GM18511 (cell line): ENCODE measurements around the gene STARD13.

Experiments
- ATAC-seq: cut with Tn5 transposase; IDR thresholded peaks from one replicate; pipeline ENCODE4 v1.9.1; 2021; ENCODE audit warnings: mild to moderate bottlenecking, moderate library complexity; ENCODE audit not compliant: unreplicated experiment

Gene STARD13, protein sequence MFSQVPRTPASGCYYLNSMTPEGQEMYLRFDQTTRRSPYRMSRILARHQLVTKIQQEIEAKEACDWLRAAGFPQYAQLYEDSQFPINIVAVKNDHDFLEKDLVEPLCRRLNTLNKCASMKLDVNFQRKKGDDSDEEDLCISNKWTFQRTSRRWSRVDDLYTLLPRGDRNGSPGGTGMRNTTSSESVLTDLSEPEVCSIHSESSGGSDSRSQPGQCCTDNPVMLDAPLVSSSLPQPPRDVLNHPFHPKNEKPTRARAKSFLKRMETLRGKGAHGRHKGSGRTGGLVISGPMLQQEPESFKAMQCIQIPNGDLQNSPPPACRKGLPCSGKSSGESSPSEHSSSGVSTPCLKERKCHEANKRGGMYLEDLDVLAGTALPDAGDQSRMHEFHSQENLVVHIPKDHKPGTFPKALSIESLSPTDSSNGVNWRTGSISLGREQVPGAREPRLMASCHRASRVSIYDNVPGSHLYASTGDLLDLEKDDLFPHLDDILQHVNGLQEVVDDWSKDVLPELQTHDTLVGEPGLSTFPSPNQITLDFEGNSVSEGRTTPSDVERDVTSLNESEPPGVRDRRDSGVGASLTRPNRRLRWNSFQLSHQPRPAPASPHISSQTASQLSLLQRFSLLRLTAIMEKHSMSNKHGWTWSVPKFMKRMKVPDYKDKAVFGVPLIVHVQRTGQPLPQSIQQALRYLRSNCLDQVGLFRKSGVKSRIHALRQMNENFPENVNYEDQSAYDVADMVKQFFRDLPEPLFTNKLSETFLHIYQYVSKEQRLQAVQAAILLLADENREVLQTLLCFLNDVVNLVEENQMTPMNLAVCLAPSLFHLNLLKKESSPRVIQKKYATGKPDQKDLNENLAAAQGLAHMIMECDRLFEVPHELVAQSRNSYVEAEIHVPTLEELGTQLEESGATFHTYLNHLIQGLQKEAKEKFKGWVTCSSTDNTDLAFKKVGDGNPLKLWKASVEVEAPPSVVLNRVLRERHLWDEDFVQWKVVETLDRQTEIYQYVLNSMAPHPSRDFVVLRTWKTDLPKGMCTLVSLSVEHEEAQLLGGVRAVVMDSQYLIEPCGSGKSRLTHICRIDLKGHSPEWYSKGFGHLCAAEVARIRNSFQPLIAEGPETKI

DNA sequence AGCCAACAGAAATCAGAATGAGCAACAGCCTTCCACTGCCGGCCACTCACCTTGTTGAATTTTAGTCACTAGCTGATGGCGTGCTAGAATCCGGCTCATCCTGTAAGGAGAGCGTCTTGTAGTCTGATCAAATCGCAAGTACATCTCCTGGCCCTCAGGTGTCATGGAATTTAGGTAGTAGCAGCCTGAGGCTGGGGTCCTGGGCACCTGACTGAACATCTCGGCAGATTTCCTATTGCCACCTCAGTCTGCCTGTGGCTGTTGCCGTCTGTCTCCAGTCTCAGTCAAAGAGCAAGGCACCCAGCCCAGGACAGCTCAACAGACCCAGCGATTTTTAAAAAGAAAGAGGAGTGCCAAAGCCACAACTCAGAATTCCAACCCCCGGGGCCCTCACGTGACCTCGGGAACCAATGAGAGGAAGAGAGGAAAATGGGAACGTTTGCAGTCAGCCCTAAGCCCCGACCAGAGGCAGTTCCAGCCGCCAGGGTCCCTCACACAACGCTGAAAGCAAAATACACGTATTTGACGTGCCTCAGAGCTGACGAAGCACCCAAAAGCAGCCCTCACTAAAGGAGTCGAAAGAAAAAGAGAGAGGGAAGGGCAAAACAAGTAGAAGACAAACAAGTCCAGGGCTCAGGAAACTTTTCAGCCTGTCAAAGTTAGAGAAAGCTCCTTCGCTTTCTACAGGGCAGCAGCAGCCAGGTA, at the start of gene STARD13:
Gene STARD13, minus strand, starts transcription at position 336 of the 705 bp plus-strand sequence. Its CDS starts 117 bp downstream, at position 219.
- peak; percentile 84 for ATAC-seq

DNA sequence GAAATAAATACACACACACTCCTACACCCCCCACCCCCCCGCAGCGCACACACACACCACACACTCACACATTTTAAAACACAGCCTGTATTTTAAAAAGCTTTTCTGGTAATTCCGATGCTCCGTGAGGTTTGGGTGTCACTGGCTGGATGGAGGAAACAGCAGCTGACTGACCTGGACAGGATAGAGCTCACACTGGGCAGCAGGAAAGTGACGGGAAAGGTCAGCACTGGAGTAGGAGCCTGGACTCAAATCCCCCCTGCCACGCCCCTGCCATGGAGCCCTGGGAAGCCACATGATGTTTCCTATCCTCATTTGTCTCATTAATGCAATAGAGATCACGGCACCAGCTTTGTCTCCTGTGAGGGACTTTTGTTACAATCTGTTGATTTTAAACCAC, 49.3 kb upstream of the STARD13 start:
- no peak for ATAC-seq

DNA sequence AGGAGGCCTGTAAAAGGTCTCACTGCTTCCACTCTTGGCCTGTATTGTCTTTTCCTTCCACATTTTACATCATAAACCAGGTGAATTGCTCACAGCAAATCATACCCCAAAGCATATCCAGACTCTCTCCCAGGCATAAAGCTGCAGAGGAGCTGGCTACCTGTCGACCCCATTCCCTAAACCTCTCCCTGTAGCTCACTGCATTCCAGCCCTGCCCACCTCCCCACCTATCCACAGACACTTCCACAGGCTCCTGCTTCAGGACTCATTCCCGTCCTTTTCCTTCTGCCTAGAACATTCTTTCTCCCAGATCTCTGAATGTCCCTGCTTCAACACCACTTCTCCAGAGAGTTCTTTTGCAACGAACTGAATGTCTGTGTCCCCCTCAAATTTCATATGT, 46.4 kb upstream of the STARD13 start:
- ATAC-seq: no peak

DNA sequence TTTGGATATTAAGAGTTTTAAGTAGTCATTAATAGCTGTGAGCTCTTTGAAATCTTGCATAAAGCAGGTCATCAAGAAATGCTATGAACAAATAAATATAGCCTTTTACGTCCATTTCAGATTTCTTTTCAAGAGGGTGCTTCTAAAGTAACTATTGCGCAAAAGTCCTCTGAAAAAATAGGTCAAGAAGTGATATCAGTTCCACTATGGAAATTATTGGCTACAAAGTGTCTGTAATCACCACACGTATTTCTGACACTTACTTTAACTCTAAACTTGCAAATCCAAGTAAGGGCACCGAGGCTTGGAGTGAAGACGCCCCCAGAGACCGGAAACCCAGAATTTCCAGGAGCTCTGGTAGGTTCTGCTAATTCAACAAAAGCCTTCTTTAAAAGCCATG, 44.9 kb upstream of the STARD13 start:
- no peak for ATAC-seq

DNA sequence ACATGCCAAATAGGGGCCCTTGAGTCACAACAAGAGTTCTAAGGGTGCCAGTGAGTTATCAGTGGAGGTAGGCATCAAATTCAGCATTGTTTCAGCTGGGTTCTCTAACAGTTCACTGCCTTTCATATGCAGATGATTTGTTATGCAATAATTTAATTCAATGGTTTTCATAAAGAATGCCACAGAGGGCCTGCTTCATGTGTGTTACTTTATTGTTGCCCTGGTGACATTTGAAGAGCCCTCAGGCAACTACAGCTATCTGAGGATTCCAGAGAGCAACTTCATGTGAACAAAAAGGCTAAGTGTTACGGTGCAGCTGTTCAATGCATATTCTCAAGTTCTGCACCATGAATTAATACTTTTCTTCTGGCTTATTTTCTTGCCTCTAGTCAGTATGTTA, 43.1 kb upstream of the STARD13 start:
- no peak for ATAC-seq

GRCh38 chr13:33326723-33327122, 41.2 kb upstream of the STARD13 start:
- ATAC-seq: no peak

DNA sequence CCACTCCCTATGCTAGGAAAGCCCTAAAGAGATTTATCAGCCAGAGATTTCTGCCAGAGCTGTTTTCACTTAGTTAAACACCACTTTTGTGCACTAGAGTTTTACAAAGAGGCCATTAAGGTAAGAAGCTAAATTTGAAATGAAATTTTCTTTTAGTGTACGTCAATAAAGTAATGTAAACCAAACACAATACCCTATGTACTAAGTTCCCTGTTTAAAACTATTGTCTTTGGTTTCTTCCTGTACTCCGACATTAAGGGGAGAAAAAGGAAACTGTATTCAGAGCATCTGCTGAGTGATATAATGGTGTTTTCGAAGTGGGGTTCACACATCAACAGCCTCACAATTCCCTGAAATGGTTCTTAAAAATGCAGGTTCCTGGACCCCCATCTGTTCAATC, 40.7 kb upstream of the STARD13 start:
- ATAC-seq: no peak

DNA sequence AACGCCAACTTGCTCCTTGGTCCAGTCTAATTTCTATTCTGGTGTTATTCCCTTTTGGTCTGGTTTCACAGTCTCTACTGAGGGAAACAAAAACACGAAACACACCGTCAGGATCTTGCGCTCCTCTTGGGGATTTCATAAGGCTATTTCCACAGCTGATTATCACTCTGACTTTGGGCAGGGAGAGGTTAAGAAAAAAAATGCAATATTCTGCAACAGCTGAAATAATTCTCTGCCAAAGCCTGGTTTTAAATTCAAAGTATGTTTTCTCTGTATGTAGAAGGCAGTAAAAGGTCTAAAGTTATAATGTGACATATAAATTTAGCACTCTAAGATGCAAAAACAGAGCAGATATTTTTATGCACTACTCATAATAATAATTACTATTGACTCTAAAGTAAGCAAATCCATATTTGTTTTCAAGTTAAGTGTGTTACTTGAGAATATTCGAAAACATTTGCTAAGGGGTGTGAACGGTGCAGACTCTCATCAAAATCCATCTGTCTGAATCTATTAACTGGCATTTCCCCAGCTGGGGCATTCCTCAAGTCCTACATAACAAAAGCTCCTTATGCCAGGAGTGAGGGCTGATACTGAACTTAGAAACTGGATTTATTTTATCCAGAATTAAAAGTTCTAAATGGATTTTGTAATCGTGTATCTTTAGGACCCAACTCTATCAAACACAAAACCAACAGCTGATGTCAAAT, 38.4 kb upstream of the STARD13 start:
- ATAC-seq: no peak

DNA sequence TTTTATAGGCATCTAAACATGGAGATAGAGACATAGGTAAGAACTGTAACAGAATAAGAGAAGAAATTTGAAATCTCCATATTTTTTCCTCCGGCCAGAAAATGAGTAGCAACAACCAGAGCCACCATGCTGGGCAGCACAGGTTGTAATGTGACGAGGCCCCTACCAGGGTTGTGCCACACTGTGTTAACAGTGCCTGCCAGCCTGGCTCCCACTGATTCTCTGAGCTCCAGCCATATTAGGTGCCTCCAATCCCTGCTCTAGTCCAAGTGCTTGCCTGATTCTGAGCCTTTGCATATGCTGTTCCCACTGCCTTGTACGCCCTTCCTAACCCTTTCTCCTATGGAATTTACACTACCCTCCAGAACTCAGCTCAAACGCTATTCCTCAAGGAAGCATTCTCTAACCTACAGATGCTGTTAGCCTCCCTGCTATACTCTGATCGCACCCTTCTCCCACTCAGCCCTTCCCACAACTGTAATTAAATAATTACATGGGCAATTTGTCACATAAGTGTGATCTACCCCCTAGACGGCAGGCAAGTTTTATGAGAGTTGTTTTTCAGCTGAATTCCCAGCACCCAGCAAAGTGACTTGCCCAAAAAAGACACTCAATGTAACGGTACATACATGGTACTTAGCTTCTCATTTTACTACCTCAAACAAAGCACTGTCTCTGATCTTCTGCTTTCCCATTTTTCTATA, 37.6 kb upstream of the STARD13 start:
- ATAC-seq: no peak

DNA sequence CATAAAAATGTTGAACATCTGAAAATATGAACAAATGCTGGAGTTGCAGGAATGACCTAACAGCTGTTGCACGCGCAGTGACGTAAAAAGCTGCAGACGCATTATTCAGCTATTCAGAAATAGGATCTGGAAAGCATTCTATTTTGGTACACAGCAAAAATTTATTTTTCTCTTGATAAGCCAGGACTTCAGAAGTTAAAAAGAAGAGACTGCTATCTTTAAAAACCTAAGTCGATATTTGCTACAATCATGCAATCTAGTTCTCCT, 36.9 kb upstream of the STARD13 start:
- ATAC-seq: no peak

DNA sequence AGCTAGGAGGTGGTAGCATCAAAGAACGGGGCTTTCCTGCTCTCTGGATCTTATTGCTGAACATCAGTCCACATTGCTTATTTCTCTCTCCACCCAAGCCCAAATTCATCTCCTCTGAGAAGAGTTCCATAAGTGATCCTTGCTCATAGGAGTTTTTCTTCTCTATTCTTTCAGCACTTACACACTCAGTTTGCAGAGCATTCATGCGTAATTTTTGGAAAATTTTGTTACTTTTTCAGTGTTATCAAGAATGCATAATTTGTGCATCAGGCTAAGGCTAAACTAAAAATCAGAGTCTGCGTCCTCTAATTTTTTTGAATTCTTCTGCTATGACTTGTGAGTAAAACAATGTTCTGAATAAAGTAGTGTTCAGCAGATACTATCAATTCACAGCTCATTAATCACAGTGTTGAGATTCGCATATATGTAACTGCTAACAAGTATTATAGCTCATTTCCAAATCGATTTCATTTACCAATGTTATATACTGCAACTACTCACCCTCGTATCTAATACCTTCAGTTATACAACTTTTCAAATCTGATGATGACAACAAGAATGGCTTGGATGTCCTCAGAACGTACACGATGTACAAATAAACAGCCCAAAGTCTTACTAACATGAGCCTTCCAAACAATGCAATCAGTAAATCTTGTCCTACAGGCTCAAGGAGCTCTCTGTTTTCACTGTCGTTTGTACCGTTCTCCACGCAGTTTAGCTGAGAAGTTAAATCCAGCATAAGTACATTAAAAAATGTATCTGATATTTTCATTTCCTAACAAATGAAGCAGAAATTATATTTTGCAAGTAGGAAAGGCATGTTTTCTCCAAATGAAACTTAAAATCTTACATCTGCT, 36.4 kb upstream of the STARD13 start:
- ATAC-seq: no peak

DNA sequence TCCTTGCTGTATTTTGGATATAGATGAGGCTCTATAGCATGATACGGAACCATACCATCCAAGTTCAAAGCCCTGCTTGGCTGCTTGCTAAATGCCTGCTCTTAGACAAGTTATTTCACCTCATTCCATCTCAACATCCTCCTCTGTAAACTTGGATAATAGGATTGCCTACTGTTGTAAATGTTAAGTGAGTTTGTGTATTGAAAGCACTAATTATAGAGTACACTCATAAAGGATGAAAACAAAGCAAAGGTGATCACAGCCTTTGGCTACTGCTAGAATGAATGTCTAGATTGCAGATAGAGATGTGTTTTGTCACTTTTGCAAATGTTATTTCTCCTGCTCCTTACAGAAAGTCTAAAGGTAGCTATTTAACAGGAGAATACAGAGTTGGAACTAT, 34.3 kb upstream of the STARD13 start:
- no peak for ATAC-seq

DNA sequence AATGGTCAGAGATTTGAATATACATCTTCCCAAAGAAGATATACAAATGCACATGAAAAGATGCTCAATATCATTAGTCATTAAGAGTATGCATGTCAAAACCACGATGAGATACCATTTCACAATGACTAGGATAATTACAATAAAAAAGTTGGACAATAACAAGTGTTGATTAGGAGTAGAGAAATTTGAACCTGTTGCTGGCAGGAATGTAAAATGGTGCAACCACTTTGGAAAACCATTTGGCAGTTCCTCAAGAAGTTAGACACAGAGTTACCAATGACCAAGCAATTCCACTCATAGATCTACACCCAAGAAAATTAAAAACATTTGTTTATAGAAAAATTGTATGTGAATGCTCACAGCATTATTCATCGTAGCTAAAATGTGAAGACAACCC, 33.2 kb upstream of the STARD13 start:
- ATAC-seq: no peak

GRCh38 chr13:33318037-33318436, 32.5 kb upstream of the STARD13 start:
- no peak for ATAC-seq

DNA sequence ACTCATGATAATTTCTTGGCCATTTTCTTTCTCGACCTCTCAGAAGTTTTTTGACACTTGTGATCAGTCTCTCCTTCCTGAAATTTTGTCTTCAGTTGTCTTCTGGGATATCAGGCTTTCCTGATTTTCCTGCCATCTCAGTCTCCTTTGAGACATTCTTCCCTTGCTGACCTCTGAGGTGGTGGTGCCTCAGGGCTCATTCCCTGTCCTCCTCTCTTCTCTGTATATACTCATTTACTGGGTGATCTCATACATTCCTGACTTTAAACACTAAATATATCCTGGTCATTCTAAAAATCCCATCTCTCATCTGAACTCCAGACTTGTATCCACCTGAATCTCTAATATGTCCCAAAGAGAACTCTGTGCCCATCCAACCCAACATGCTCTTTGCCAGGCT, 31.3 kb upstream of the STARD13 start:
- no peak for ATAC-seq

DNA sequence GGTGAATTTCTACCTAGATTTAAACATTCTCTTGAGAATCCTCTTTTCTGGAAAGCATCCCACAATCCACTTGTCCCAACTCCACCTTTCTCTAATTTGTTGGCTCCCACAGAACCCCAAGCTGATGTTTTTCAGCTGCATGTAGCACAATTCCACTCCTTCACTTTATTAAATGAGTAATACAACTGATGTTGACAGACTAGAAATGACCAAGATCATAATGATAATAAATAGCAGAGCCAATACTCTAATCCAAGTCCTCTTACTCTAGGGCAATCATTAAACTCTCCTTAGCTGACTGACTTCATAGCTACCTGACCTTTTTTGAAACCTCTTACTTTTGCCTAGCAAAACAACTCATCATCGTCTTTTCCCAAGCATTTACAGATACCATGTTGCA, 27.9 kb upstream of the STARD13 start:
- no peak for ATAC-seq

DNA sequence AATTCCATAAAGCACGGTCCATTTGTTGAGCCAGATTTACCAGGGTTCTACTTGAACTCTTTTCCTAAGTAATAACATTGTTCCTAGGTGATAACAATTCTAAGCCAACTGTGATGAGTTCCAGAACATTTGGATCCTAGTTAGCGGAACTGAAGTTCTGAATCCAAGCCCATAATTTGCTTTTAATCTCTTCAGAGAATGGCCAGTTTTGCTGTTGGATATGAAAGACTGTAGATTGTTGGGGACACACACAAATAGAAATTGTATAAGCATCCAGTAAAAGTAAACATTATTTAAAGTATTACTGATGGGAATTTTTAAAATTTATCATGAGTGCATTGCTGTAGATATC, 27.3 kb upstream of the STARD13 start:
- ATAC-seq: no peak

GRCh38 chr13:33312150-33312860, 26.8 kb upstream of the STARD13 start:
- no peak for ATAC-seq

GRCh38 chr13:33311040-33311439, 25.5 kb upstream of the STARD13 start:
- no peak for ATAC-seq
